ENCODE data around the gene CXXC5.

CXXC5 gene

GRCh38 chr5:139637438-139638089, 10.6 kb upstream of the CXXC5 start:
- H3K4me3 ChIP-seq (ENCODE audit: low read depth, low read length), result peak overlapping the region; percentile 41
- no peak for DNase-seq (ENCODE audit: low read depth)

GRCh38 chr5:139638090-139638735, 9.9 kb upstream of the CXXC5 start:
- DNase-seq (ENCODE audit: low read depth), result no peak

GRCh38 chr5:139638736-139639618, 9.2 kb upstream of the CXXC5 start:
- DNase-seq (ENCODE audit: low read depth), result no peak
- H3K4me3 ChIP-seq (ENCODE audit: low read depth, low read length), result no peak overlapping the region

More at GRCh38 chr5:139638090-139638735, 9.9 kb upstream of the CXXC5 start:
- H3K4me3 ChIP-seq (ENCODE audit: low read depth, low read length), result peak overlapping the region; percentile 41

GRCh38 chr5:139639619-139640380, 8.3 kb upstream of the CXXC5 start:
- DNase-seq (ENCODE audit: low read depth), result no peak
- no peak overlapping the region for H3K4me3 ChIP-seq (ENCODE audit: low read depth, low read length)

- no peak for DNase-seq (ENCODE audit: low read depth)
- H3K4me3 ChIP-seq (ENCODE audit: low read depth, low read length), result no peak overlapping the region
Observed at GRCh38 chr5:139640421-139641115, 7.6 kb upstream of the CXXC5 start.

- DNase-seq (ENCODE audit: low read depth), result no peak
- no peak overlapping the region for H3K4me3 ChIP-seq (ENCODE audit: low read depth, low read length)
Observed at GRCh38 chr5:139641116-139642080, 6.8 kb upstream of the CXXC5 start.

- H3K4me3 ChIP-seq (ENCODE audit: low read depth, low read length), result no peak overlapping the region
- DNase-seq (ENCODE audit: low read depth), result no peak
Observed at GRCh38 chr5:139642213-139642612, 5.9 kb upstream of the CXXC5 start.

- DNase-seq (ENCODE audit: low read depth), result no peak
- no peak overlapping the region for H3K4me3 ChIP-seq (ENCODE audit: low read depth, low read length)
Observed at GRCh38 chr5:139642891-139643871, 5.0 kb upstream of the CXXC5 start.

GRCh38 chr5:139644001-139644456, 4.1 kb upstream of the CXXC5 start:
- no peak overlapping the region for H3K4me3 ChIP-seq (ENCODE audit: low read depth, low read length)
- DNase-seq (ENCODE audit: low read depth), result no peak

GRCh38 chr5:139644646-139645429, 3.3 kb upstream of the CXXC5 start:
- no peak for DNase-seq (ENCODE audit: low read depth)
- no peak overlapping the region for H3K4me3 ChIP-seq (ENCODE audit: low read depth, low read length)

- DNase-seq (ENCODE audit: low read depth), result no peak
- H3K4me3 ChIP-seq (ENCODE audit: low read depth, low read length), result no peak overlapping the region
Observed at GRCh38 chr5:139645430-139645871, 2.7 kb upstream of the CXXC5 start.

- DNase-seq (ENCODE audit: low read depth), result no peak
- no peak overlapping the region for H3K4me3 ChIP-seq (ENCODE audit: low read depth, low read length)
Observed at GRCh38 chr5:139646111-139646510, 2.0 kb upstream of the CXXC5 start.

GRCh38 chr5:139646912-139647505, 1.1 kb upstream of the CXXC5 start:
- no peak overlapping the region for H3K4me3 ChIP-seq (ENCODE audit: low read depth, low read length)
- DNase-seq (ENCODE audit: low read depth), result no peak

- no peak for DNase-seq (ENCODE audit: low read depth)
- peak overlapping the region; percentile 90 for H3K4me3 ChIP-seq (ENCODE audit: low read depth, low read length)
Observed at GRCh38 chr5:139647506-139648204, 494 bp upstream of the CXXC5 start.

Data from skeletal muscle cell (primary cell).